Keratinocyte (primary cell): ENCODE measurements around the gene KIR3DL1.

ENCODE experiments used
- EZH2 ChIP-seq: IDR thresholded peaks from one replicate; pipeline ENCODE4 v1.6.1; 2012; ENCODE audit warnings: inconsistent platforms, mild to moderate bottlenecking, low read length, moderate library complexity
- TF ChIP-seq, protein P1 (sequence below), 3 experiments: IDR thresholded peaks in 1 of 3; conservative IDR thresholded peaks in 1 of 3; optimal IDR thresholded peaks in 1 of 3; 2 replicates in 2 of 3; 3 replicates in 1 of 3; pipeline versions ENCODE3 to v1.5.1; 2011; ENCODE audit warnings: low read length in 3 of 3, mild to moderate bottlenecking in 3 of 3, moderate library complexity in 2 of 3, control low read depth in 1 of 3, inconsistent platforms in 1 of 3; ENCODE audit not compliant: insufficient read depth in 2 of 3; ENCODE audit errors: extremely low read depth in 1 of 3

DNA sequence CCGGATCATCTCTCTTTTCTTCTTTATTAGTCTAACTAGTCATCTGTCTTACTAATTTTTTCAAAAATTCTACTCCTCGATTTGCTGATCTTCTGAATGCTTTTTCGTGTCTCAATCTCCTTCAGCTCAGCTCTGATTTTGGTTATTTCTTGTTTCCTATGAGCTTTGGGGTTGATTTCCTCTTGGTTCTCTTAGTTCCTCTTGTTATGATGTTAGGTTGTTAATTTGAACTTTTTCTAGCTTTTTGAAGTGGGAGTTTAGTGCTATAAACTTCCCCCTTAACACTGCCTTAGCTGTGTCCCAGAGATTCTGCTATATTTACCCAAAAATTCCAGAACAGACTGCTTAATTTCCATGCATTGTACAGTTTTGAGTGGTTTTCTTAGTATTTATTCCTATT lies 61.2 kb downstream of the KIR3DL1 start:
- TF ChIP-seq, protein P1, sequence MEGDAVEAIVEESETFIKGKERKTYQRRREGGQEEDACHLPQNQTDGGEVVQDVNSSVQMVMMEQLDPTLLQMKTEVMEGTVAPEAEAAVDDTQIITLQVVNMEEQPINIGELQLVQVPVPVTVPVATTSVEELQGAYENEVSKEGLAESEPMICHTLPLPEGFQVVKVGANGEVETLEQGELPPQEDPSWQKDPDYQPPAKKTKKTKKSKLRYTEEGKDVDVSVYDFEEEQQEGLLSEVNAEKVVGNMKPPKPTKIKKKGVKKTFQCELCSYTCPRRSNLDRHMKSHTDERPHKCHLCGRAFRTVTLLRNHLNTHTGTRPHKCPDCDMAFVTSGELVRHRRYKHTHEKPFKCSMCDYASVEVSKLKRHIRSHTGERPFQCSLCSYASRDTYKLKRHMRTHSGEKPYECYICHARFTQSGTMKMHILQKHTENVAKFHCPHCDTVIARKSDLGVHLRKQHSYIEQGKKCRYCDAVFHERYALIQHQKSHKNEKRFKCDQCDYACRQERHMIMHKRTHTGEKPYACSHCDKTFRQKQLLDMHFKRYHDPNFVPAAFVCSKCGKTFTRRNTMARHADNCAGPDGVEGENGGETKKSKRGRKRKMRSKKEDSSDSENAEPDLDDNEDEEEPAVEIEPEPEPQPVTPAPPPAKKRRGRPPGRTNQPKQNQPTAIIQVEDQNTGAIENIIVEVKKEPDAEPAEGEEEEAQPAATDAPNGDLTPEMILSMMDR (optimal IDR thresholded peaks at IDR 0.05 in 1 of 3, IDR thresholded peaks at IDR 0.05 in 1 of 3, conservative IDR thresholded peaks at IDR 0.05 in 1 of 3; ENCODE audit: extremely low read depth in 1 of 3, insufficient read depth in 2 of 3, low read length in 3 of 3), result no peak
- TF ChIP-seq EZH2, result no peak
